GM23338 (cell line): ENCODE measurements around the gene APBB1IP. TPM values are rescaled to one million over a fixed set of nuclear protein-coding genes. Genes with fewer than 3 reads are reported as not detected.
A peak's percentile ranks its signal among the peaks of the same experiment; 100 is the strongest.

Source experiments
- ATAC-seq: fragments of 200-7000 bp; cut with Tn5 transposase; 3 replicates; pipeline ENCODE4 v1.9.1; 2020
- DNase-seq: peaks from one replicate; pipeline ENCODE4 v3.0.0-alpha.2; 2015; ENCODE audit warnings: low spot score
- H2AFZ ChIP-seq: fragments of 200-600 bp; sonication (generic); 2 replicates; pipeline ENCODE4 v1.8.0; 2016; ENCODE audit warnings: antibody characterized with exemption, mild to moderate bottlenecking, moderate library complexity
- H3F3A ChIP-seq: fragments of 200-600 bp; sonication (generic); replicated peaks from 2 replicates; pipeline ENCODE4 v1.8.0; 2017; ENCODE audit warnings: antibody characterized with exemption, mixed run types, low read depth
- H3K27ac ChIP-seq: fragments of 200-600 bp; sonication (generic); 2 replicates; pipeline ENCODE4 v1.6.1; 2016; ENCODE audit warnings: low read depth
- H3K27me3 ChIP-seq: fragments of 200-600 bp; sonication (generic); 2 replicates; pipeline ENCODE4 v1.8.0; 2016; ENCODE audit warnings: mild to moderate bottlenecking, mixed run types, moderate library complexity; ENCODE audit not compliant: insufficient read depth
- H3K36me3 ChIP-seq: fragments of 200-600 bp; sonication (generic); 2 replicates; pipeline ENCODE4 v1.8.0; 2016; ENCODE audit warnings: mild to moderate bottlenecking; ENCODE audit not compliant: insufficient read depth
- H3K4me1 ChIP-seq: fragments of 200-600 bp; sonication (generic); 2 replicates; pipeline ENCODE4 v1.8.0; 2016; ENCODE audit warnings: mild to moderate bottlenecking, moderate library complexity; ENCODE audit not compliant: insufficient read depth
- H3K4me2 ChIP-seq: fragments of 200-600 bp; sonication (generic); 2 replicates; pipeline ENCODE4 v1.7.1; 2017; ENCODE audit warnings: mixed run types
- H3K4me3 ChIP-seq: fragments of 200-600 bp; sonication (generic); 2 replicates; pipeline ENCODE4 v1.6.1; 2016; ENCODE audit warnings: mixed run types
- H3K79me2 ChIP-seq: fragments of 200-600 bp; sonication (generic); replicated peaks from 2 replicates; pipeline ENCODE4 v1.8.0; 2017; ENCODE audit warnings: mild to moderate bottlenecking; ENCODE audit not compliant: insufficient read depth
- H3K9me2 ChIP-seq: fragments of 200-600 bp; sonication (generic); 2 replicates; pipeline ENCODE4 v1.8.0; 2017; ENCODE audit not compliant: insufficient read depth
- H4K20me1 ChIP-seq: fragments of 200-600 bp; sonication (generic); replicated peaks from 2 replicates; pipeline ENCODE4 v1.8.0; 2017; ENCODE audit warnings: mild to moderate bottlenecking; ENCODE audit not compliant: insufficient read depth
- H3K27ac Mint-ChIP-seq: 2 replicates; pipeline ENCODE4 v1.8.0; 2020; ENCODE audit warnings: inconsistent platforms, mild to moderate bottlenecking, moderate library complexity, mixed read lengths
- H3K27me3 Mint-ChIP-seq: 3 replicates; pipeline ENCODE4 v1.8.0; 2022; ENCODE audit warnings: low read depth, mild to moderate bottlenecking, moderate library complexity, mixed read lengths, inconsistent platforms; ENCODE audit not compliant: insufficient read depth, poor library complexity
- H3K36me3 Mint-ChIP-seq: 3 replicates; pipeline ENCODE4 v1.8.0; 2021; ENCODE audit warnings: low read depth, mild to moderate bottlenecking, inconsistent platforms, moderate library complexity, mixed read lengths
- H3K4me1 Mint-ChIP-seq: 3 replicates; pipeline ENCODE4 v1.8.0; 2020; ENCODE audit warnings: mild to moderate bottlenecking, inconsistent platforms, mixed read lengths
- H3K4me3 Mint-ChIP-seq: 3 replicates; pipeline ENCODE4 v1.8.0; 2021; ENCODE audit warnings: moderate library complexity, mild to moderate bottlenecking, inconsistent platforms, mixed read lengths
- H3K9me3 Mint-ChIP-seq: 3 replicates; pipeline ENCODE4 v1.8.0; 2020; ENCODE audit warnings: moderate library complexity, mild to moderate bottlenecking, inconsistent platforms, mixed read lengths
- CREB1 ChIP-seq: fragments of 250-450 bp; sonication (Bioruptor Pico); IDR thresholded peaks from 2 replicates; pipeline ENCODE4 v1.5.0; 2020; ENCODE audit warnings: low read depth, mild to moderate bottlenecking, moderate library complexity
- CTCF ChIP-seq, 2 experiments: fragments of 200-600 bp in 1 of 2; sonication (generic) in 1 of 2; conservative IDR thresholded peaks; 2 replicates each; pipeline versions ENCODE4 v1.5.1 to v1.6.1; 2016 to 2017; ENCODE audit warnings: antibody characterized with exemption in 2 of 2, low read depth in 2 of 2, mild to moderate bottlenecking in 2 of 2, moderate library complexity in 1 of 2
- EZH2phosphoT487 ChIP-seq: fragments of 200-600 bp; sonication (generic); IDR thresholded peaks from one replicate; pipeline ENCODE4 v1.8.1; 2018; ENCODE audit warnings: antibody characterized with exemption; ENCODE audit not compliant: unreplicated experiment
- NANOG ChIP-seq: IDR thresholded peaks from 2 replicates; pipeline ENCODE4 v1.6.1; 2016; ENCODE audit warnings: antibody characterized with exemption, borderline replicate concordance
- ZNF462 ChIP-seq: fragments of 250-450 bp; sonication (Bioruptor Pico); IDR thresholded peaks from 2 replicates; pipeline ENCODE4 v1.5.0; 2020; ENCODE audit warnings: mild to moderate bottlenecking, moderate library complexity
- polyA plus RNA-seq: library from polyadenylated mRNA; unstranded; fragments of >200 nt; fragmentation: Nextera tagmentation; extraction: Ambion mirVana; gene quantifications from 2 replicates; pipeline ENCODE4 v1.2.1, GENCODE V29; 2016
- total RNA-seq: library from RNA; depleted of rRNA; stranded (reverse); fragments of >200 nt; shearing (Covaris generic); gene quantifications from 2 replicates; pipeline ENCODE4 v1.2.3, GENCODE V29; 2014

APBB1IP gene
- total and polyA plus RNA-seq, 2 experiments from 2014 or later: 0.14 to 0.16 TPM

GRCh38 chr10:26550774-26551526 is 112.8 kb downstream of the APBB1IP start:
- Histone ChIP-seq H3K4me2 (no peak overlapping the region), H3K27me3 (no peaks in the 10 kb centered on the region), H3K4me3 (no peak overlapping the region), H3K79me2 (no peaks in the 10 kb centered on the region), H3K9me2 (no peaks in the 10 kb centered on the region), H3F3A (no peaks in the 10 kb centered on the region), H4K20me1 (no peaks in the 10 kb centered on the region), H3K4me1 (peaks cover 3% of the 10 kb centered on the region), H3K36me3 (no peaks in the 10 kb centered on the region), H2AFZ (peak overlapping the region; percentile 81), H3K27ac (no peak overlapping the region)
- TF ChIP-seq EZH2phosphoT487 (no peak), CTCF (conservative IDR thresholded peaks at IDR 0.05; ENCODE audit: low read depth in 2 of 2) (peak; percentile 59 to 70), NANOG (no peak), ZNF462 (no peak), CREB1 (CRISPR knock-in tag) (no peak)
- Mint-ChIP-seq H3K4me3 (no peak overlapping the region), H3K4me1 (peaks cover 9% of the 10 kb centered on the region; the same call in 2 of the 3 replicates), H3K27me3 (peaks cover 2% of the 10 kb centered on the region), H3K27ac (no peak overlapping the region), H3K36me3 (no peaks in the 10 kb centered on the region), H3K9me3 (no peaks in the 10 kb centered on the region)
- DNase-seq (peak; percentile 64), ATAC-seq (peak; percentile 97)
